Nephron progenitor cell (in vitro differentiated cells): ENCODE results near the gene DNAAF9.

Experiments used
- DNase-seq: peaks from one replicate; pipeline ENCODE4 v3.0.0; 2021
- H3K27ac Mint-ChIP-seq: 2 replicates; pipeline ENCODE4 v1.8.0; 2021; ENCODE audit warnings: mild to moderate bottlenecking, moderate library complexity, mixed read lengths
- H3K27me3 Mint-ChIP-seq: 2 replicates; pipeline ENCODE4 v1.8.0; 2021; ENCODE audit warnings: mild to moderate bottlenecking, low read depth, mixed read lengths; ENCODE audit not compliant: poor library complexity
- H3K36me3 Mint-ChIP-seq: 2 replicates; pipeline ENCODE4 v1.8.0; 2021; ENCODE audit warnings: low read depth, mixed read lengths
- H3K4me1 Mint-ChIP-seq: 2 replicates; pipeline ENCODE4 v1.8.0; 2021; ENCODE audit warnings: mixed read lengths
- H3K4me3 Mint-ChIP-seq: 2 replicates; pipeline ENCODE4 v1.8.0; 2021; ENCODE audit warnings: mild to moderate bottlenecking, moderate library complexity, mixed read lengths
- H3K9me3 Mint-ChIP-seq: 2 replicates; pipeline ENCODE4 v1.8.0; 2021; ENCODE audit warnings: mild to moderate bottlenecking, moderate library complexity, mixed read lengths
- TF ChIP-seq, protein P1 (sequence below): fragments of 200-600 bp; sonication (generic); IDR thresholded peaks from 2 replicates; pipeline ENCODE4 v1.5.0; 2021; ENCODE audit warnings: antibody characterized with exemption

The DNAAF9 gene

DNA sequence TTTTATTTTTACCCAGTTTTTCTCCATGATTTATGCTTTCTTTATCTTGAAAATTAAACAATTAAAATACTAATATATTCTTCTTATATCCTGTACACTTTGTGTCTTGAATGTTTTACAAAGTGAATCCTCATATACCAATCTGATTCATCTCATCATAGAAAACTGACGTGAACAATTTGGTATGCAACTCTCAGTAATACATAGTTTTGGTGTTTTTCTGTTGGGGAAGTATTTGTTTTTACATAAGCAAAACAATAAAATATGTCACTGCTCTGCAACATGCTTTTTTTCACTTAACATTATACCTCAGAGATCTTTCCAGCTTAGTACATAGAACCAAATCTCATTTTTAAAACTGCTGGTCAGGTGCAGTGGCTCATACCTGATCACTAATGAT, 14.7 kb downstream of the DNAAF9 start:
- Mint-ChIP-seq H3K4me1 (peaks cover 7% of the 10 kb centered on the region), H3K36me3 (peaks cover 19% of the 10 kb centered on the region), H3K27me3 (no peaks in the 10 kb centered on the region), H3K9me3 (peaks cover 16% of the 10 kb centered on the region), H3K27ac (no peak overlapping the region), H3K4me3 (no peak overlapping the region)
- DNase-seq: no peak
- TF ChIP-seq, protein P1, sequence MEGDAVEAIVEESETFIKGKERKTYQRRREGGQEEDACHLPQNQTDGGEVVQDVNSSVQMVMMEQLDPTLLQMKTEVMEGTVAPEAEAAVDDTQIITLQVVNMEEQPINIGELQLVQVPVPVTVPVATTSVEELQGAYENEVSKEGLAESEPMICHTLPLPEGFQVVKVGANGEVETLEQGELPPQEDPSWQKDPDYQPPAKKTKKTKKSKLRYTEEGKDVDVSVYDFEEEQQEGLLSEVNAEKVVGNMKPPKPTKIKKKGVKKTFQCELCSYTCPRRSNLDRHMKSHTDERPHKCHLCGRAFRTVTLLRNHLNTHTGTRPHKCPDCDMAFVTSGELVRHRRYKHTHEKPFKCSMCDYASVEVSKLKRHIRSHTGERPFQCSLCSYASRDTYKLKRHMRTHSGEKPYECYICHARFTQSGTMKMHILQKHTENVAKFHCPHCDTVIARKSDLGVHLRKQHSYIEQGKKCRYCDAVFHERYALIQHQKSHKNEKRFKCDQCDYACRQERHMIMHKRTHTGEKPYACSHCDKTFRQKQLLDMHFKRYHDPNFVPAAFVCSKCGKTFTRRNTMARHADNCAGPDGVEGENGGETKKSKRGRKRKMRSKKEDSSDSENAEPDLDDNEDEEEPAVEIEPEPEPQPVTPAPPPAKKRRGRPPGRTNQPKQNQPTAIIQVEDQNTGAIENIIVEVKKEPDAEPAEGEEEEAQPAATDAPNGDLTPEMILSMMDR: no peak

DNA sequence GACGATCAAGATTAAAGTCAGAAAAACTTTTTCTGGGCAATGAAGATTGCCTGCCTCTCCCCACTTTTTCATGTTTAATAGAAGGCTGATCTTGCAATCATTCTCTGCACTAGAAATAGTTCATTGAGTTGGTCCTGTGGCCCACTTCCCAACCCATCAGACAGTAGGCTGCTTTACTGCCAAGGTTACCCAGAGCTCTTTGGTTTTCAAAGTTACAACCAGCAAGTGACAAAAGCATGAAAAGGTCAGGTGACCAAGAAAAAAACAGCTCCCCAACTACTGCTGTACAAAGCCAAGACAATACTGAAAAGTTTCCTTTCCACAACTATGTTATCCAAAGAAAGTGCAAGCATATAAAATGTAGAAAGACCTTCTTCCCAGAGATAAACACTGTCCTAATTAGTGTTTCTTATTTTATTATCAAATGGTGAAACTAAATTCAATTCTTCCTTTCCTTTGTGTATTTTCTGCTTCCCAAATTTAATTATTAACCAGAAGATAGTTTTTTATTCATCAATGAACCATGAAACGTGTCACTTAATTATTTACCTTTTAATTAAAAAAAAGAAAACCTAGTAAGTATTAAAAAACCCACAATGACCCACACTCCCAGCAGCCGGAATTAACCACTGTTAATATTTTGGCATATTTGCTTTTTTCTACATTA, 16.6 kb downstream of the DNAAF9 start:
- H3K36me3 Mint-ChIP-seq: peaks cover 11% of the 10 kb centered on the region
- H3K27ac Mint-ChIP-seq: no peak overlapping the region
- TF ChIP-seq, protein P1: no peak

DNA sequence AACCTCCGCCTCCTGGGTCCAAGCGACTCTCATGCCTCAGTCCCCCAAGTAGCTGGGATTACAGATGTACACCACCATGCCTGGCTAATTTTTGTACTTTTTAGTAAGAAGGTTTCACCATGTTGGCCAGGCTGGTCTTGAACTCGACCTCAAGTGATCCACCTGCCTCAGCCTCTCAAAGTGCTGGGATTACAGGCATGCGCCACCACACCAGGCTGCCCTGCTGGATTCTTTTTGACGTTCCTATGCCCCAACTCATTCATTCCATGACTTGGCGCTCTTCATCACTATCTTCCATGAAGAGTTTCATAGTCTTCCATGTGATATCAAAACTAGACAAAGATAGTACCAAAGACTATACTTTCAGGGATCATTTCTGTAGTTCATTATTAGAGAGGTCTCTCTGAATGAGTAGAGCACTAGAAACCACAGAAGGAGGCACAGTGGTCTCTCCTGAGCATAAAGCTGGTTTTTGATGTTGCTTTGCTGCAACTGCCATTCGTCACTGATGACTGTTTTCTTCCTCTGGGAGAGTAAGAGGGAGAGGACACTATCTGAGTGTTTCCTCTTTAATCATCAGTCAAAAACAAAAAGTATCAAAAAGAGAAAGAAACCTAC, 23.5 kb downstream of the DNAAF9 start:
- Mint-ChIP-seq H3K27ac (no peak overlapping the region), H3K4me1 (no peaks in the 10 kb centered on the region), H3K36me3 (peaks cover 7% of the 10 kb centered on the region), H3K27me3 (peaks cover 6% of the 10 kb centered on the region), H3K9me3 (peaks cover 25% of the 10 kb centered on the region), H3K4me3 (no peak overlapping the region)
- TF ChIP-seq, protein P1: no peak
- DNase-seq: no peak

More for the DNA sequence above, 16.6 kb downstream of the DNAAF9 start:
- Mint-ChIP-seq H3K4me3 (no peak overlapping the region), H3K4me1 (peaks cover 7% of the 10 kb centered on the region), H3K27me3 (no peaks in the 10 kb centered on the region), H3K9me3 (peaks cover 21% of the 10 kb centered on the region)
- no peak for DNase-seq

DNA sequence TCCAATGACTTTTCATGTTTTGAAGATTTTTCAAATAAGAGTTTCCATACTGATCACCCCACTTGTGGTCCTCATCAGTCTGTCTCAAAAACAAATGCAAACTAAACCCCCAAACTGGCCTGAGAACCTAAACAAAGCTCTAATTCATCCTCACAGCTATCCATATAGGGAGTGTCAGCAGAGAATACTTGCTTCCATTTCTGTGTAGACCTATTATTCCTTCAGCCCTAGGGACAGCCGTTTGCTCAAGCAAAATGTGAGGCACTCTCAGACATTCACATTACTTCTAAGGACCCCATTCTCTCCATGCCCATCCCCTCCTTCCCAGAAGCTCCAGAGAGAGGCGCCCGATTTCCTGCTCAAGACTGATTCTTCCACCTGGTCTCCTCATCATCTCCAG, 24.6 kb downstream of the DNAAF9 start:
- Mint-ChIP-seq H3K27ac (no peak overlapping the region), H3K4me3 (no peak overlapping the region), H3K9me3 (peaks cover 21% of the 10 kb centered on the region), H3K36me3 (peaks cover 13% of the 10 kb centered on the region), H3K4me1 (no peaks in the 10 kb centered on the region), H3K27me3 (peaks cover 6% of the 10 kb centered on the region)
- TF ChIP-seq, protein P1: no peak
- DNase-seq: no peak

DNA sequence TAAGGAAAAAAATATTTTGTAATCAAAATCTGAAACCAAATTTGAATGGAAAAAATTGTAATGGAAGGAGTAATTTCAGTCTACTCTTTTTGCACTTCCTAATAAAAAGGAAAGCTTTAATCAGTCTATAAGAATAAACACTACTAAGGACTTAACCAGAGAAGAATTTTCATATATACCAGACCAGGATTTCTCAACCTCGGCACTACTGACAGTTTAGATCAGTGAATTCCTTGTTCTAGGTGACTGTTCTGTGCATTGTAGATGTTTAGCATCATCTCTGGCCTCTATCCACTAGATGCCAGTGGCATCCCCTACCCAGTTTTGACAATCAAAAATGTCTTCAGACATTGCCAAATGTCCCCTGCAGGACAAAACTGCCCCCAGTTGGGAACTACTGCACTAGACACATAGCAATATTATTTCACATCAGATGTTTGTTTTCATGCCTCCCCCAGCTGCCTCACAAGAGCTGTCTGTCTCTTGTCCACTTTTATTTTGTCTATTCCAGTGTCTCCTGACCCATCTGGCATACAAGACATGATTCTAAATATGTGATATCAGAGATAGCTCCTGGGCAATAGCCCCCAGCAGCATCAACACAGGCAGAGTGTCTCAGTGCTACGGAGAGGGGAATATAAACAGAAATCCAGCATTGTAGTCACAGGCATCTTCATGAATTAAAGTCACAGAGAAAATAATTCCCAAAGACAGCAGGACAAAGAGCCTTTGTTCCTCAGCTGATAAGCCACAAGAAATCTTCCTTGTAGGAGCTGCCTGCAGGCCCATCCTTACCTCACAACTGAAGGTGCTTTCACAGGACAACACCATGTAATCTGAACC, 27.0 kb downstream of the DNAAF9 start:
- Mint-ChIP-seq H3K9me3 (peaks cover 6% of the 10 kb centered on the region), H3K4me1 (no peaks in the 10 kb centered on the region), H3K27me3 (peaks cover 6% of the 10 kb centered on the region), H3K27ac (no peak overlapping the region), H3K4me3 (no peak overlapping the region), H3K36me3 (peaks cover 23% of the 10 kb centered on the region)
- TF ChIP-seq, protein P1: no peak
- no peak for DNase-seq
